Right lobe of liver (tissue), 6 donors: ENCODE data around the gene LRMDA. TPM values are rescaled to one million over a fixed set of nuclear protein-coding genes. Genes with fewer than 3 reads are reported as not detected.
"Not testable (repeated sequence)": the region's sequence is repeated elsewhere in the genome, so short reads cannot be mapped to it uniquely, and the experiment has no call there.

Experiments used
- ATAC-seq, 4 donors: fragments of 200-7000 bp; cut with Tn5 transposase; one replicate each; pipeline ENCODE4 v1.9.1; 2020; ENCODE audit warnings: mild to moderate bottlenecking in 4 of 4, moderate library complexity in 4 of 4
- DNase-seq, 3 donors: peaks; one replicate each; pipeline ENCODE4 v3.0.0-alpha.2; 2020
- H3K27ac ChIP-seq, 3 donors: fragments of 200-600 bp; one replicate each; pipeline ENCODE4 v1.8.0; 2022
- H3K27me3 ChIP-seq, 2 donors: fragments of 200-600 bp; one replicate each; pipeline ENCODE4 v1.8.0; 2022
- H3K36me3 ChIP-seq, 4 donors: fragments of 200-600 bp; sonication (generic) in 1 of 4; one replicate each; pipeline versions ENCODE4 v1.5.1 to v1.8.0; 2017 to 2022; ENCODE audit warnings: control low read depth in 1 of 4
- H3K4me1 ChIP-seq, 4 donors: fragments of 200-600 bp; sonication (generic) in 1 of 4; one replicate each; pipeline versions ENCODE4 v1.5.1 to v1.8.0; 2017 to 2022; ENCODE audit warnings: control low read depth in 1 of 4
- H3K4me3 ChIP-seq, 3 donors: fragments of 200-600 bp; one replicate each; pipeline ENCODE4 v1.8.0; 2022
- H3K9me3 ChIP-seq, 4 donors: fragments of 200-600 bp; sonication (generic) in 1 of 4; one replicate each; pipeline versions ENCODE4 v1.5.1 to v1.8.0; 2017 to 2022; ENCODE audit warnings: control low read depth in 1 of 4
- POLR2A ChIP-seq: fragments of 450-650 bp; IDR thresholded peaks from one replicate; pipeline ENCODE4 v1.6.1; 2017; ENCODE audit warnings: antibody characterized with exemption, mild to moderate bottlenecking
- WGBS: methylation state at CpG from one replicate; pipeline ENCODE4 v1.1.6; 2018; ENCODE audit warnings: low coverage, low lambda C conversion rate; ENCODE audit not compliant: insufficient coverage; ENCODE audit errors: missing lambda C conversion rate; 5-methylcytosine and 5-hydroxymethylcytosine counted together
- intact Hi-C, 2 donors: fragments of 100-400 bp; cut with DNase I; formaldehyde crosslinking; loops; one replicate each; pipeline versions ENCODE4 v1.11.2 to v1.14.1; 2022
- total RNA-seq, 6 experiments: library from RNA; depleted of rRNA in 2 of 6; stranded (reverse); fragments of >200 nt in 2 of 6; fragmentation: NEBNext Ultra II Directional in 3 of 6; extraction: Animal tissue kit (Norgen Biotek cat#: 25700) in 3 of 6; gene quantifications; one replicate each; pipeline versions ENCODE4 v1.1.0 to v1.2.4, GENCODE V29; 2016 to 2023
- TF ChIP-seq, protein P1 (sequence below), 4 donors: fragments of 200-600 bp in 3 of 4; fragments of 450-650 bp in 1 of 4; IDR thresholded peaks; one replicate each; pipeline versions ENCODE4 v1.5.1 to v1.8.0; 2016 to 2022; ENCODE audit warnings: antibody characterized with exemption in 4 of 4, mild to moderate bottlenecking in 2 of 4
- donor health status: DM: no; HTN: yes; CAD: no.
- donor health status: DM: no; HTN: no; CAD: no.
- donor health status: DM: no; HTN: no; CAD: no.
- donor health status: DM: no; HTN: yes; CAD: no.
- donor health status: DM: no; HTN: yes; CAD: no.

LRMDA gene
- total RNA-seq, 6 experiments from 2014 or later, result 9.9 to 19.9 (median 16.3) TPM

DNA sequence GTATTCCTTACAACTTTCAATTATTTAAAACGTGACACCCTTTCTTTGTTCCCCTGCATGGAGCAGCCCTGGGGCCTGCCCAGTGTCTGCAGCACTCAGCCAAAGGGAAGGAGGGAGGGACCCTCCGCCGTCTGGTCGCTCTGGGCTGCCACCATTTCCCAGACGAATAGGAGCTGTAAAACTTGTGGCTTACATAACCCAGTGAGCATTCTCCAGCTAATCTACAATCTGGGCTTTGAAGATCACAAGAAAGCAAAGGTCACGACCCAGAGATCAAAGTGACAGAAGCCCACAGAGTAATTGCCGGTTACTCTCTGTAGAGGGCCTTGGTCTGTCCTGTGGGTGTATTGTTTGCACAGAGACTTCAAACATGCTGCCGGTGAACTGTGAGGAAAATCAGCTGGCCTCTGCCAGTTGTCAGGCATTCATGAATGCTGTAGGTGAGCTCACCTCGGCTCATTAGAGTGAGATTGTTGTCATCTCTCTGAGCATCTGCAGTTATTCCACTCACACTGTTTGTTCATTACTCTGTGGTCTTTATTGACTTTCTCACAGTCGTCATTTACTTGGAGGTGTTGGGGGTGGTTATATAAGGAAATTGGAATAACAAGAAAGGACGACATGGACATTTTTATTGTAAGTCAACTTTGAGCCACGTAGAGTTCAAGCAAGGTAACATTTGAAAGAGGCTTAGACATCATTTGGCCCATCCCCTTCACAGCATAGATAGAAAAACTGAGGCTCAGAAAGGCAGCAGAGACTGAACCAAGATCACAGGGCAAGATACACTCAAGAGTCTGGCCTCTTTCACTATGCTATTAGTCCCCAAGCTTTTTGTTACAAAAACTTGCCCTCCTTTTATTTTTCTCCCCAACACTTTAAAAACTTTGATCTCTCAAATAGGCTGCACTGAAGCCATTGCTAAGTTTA is 619.8 kb downstream of the LRMDA start:
- H3K4me3 ChIP-seq, result no peak overlapping the region
- H3K9me3 ChIP-seq, result no peaks in the 10 kb centered on the region
- peaks cover 0 to 29% (median 4%) of the 10 kb centered on the region in 4 donors for H3K4me1 ChIP-seq
- no peaks in the 10 kb centered on the region for H3K36me3 ChIP-seq
- no peaks in the 10 kb centered on the region for H3K27me3 ChIP-seq
- intact Hi-C loops, result no loop called here
- peak overlapping the region in 1 of 3 donors; percentile 76 for H3K27ac ChIP-seq
- TF ChIP-seq, protein P1, sequence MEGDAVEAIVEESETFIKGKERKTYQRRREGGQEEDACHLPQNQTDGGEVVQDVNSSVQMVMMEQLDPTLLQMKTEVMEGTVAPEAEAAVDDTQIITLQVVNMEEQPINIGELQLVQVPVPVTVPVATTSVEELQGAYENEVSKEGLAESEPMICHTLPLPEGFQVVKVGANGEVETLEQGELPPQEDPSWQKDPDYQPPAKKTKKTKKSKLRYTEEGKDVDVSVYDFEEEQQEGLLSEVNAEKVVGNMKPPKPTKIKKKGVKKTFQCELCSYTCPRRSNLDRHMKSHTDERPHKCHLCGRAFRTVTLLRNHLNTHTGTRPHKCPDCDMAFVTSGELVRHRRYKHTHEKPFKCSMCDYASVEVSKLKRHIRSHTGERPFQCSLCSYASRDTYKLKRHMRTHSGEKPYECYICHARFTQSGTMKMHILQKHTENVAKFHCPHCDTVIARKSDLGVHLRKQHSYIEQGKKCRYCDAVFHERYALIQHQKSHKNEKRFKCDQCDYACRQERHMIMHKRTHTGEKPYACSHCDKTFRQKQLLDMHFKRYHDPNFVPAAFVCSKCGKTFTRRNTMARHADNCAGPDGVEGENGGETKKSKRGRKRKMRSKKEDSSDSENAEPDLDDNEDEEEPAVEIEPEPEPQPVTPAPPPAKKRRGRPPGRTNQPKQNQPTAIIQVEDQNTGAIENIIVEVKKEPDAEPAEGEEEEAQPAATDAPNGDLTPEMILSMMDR (IDR thresholded peaks at IDR 0.05), result peak in 1 of 4 donors; percentile 10
- no peak for TF ChIP-seq POLR2A
- 25% methylated on average over 9 of the region's 12 CpGs for WGBS
- peak; percentile 91 to 94 (median 93) for ATAC-seq
- DNase-seq, result peak in 2 of 3 donors; percentile 66 to 69

DNA sequence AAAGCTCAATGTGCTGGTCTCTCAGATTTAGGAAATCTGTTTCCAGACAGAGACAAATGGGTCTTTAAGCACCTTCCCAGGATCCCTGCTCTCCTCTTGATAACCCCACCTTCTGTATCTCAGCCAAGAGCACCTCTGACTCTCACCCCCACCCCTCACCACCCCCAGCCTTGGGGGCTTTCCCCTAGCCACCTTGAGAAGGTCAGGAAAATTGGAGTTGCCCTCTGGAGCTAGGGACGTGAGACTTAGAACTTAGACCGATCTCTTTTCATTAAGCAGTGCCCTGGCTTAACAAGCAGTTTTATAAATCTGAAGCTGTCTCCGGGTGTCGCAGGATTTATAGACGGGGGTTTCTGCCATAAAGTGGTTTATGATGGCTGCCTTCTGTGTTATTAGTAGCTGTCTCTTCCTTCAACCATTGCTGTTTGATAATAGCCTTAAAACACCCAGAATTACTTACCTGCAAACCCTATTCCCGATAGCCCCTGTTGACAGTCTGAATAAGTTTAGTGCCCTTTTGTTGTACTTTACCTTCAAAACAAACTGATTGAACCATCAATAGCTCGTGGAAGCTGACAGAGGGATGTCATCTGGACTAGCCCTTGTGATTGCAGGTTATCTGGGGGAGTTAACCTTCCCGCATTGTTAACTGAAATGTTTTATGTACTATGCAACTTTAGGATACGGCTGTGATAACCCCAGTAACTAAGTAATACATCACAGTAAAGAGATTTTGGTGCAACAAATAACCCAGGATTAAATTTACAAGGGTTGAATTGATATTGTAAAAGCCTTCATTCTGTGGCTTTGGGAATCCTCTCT is 621.5 kb downstream of the LRMDA start:
- no peak overlapping the region for H3K27ac ChIP-seq
- ATAC-seq (no peak), DNase-seq (no peak)
- H3K36me3 ChIP-seq, result no peaks in the 10 kb centered on the region
- intact Hi-C loops, result no loop called here
- TF ChIP-seq POLR2A, result no peak
- TF ChIP-seq, protein P1 (IDR thresholded peaks at IDR 0.05), result no peak
- H3K9me3 ChIP-seq, result no peaks in the 10 kb centered on the region
- no peaks in the 10 kb centered on the region for H3K27me3 ChIP-seq
- H3K4me1 ChIP-seq, result peaks cover 0 to 29% (median 4%) of the 10 kb centered on the region in 4 donors
- no peak overlapping the region for H3K4me3 ChIP-seq
- 87% methylated on average over 9 of the region's 9 CpGs for WGBS

DNA sequence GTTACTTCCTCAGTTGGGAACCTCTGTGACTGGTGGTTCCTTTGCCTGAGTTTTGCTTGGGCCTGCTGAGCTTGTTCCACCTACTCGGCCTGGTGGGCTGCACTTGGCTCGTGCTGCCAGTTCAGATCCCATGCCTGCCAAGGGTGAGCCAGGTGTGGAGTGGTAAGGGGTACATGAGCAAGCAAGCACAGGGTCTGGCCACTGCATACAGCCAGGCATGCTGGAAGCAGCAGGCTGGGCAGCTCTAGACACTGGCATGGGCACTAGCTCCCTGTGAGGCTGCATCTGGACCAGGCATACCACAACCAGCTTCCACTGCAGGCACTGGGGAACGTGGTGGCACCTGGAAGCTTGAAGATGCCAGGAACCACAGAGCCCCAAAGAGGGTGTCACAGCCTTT is 624.0 kb downstream of the LRMDA start:
- intact Hi-C loops, result no loop called here
- no CpG with 5 or more reads among the region's 3 CpGs for whole genome bisulfite sequencing
- no peak for DNase-seq
- Histone ChIP-seq H3K27ac (no peak overlapping the region), H3K27me3 (no peaks in the 10 kb centered on the region), H3K4me3 (no peak overlapping the region), H3K4me1 (peaks cover 0 to 15% (median 0%) of the 10 kb centered on the region in 4 donors), H3K9me3 (no peaks in the 10 kb centered on the region), H3K36me3 (no peaks in the 10 kb centered on the region)
- ATAC-seq, result no peak
- TF ChIP-seq, protein P1 (IDR thresholded peaks at IDR 0.05), result no peak
- no peak for TF ChIP-seq POLR2A

DNA sequence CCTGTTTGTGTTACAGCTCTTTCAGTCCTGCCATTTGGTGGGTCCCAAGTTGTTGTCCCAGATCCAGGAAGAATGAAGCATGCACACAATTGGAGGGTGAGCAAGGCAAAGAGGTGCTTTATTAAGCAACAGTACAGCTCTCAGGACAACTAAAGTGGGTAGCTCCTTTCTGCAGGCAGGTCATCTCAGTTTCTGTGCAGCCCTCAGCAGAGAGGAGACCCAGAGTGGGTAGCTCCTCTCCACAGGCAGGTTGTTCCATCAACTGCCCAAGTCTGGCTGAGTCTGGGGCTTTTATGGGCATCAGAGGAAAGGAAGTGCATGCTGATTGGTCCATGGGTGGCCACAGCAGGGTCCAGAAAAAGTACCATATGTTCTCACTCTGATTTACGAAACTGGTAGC is 624.5 kb downstream of the LRMDA start:
- H3K36me3 ChIP-seq, result no peaks in the 10 kb centered on the region
- WGBS, result no CpG with 5 or more reads among the region's 1 CpG
- no peaks in the 10 kb centered on the region for H3K27me3 ChIP-seq
- no peak for ATAC-seq
- H3K4me1 ChIP-seq, result peaks cover 0 to 10% (median 0%) of the 10 kb centered on the region in 4 donors
- intact Hi-C loops, result no loop called here
- no peak overlapping the region for H3K27ac ChIP-seq
- DNase-seq, result no peak
- no peak overlapping the region for H3K4me3 ChIP-seq
- H3K9me3 ChIP-seq, result no peaks in the 10 kb centered on the region
- no peak for TF ChIP-seq POLR2A
- TF ChIP-seq, protein P1 (IDR thresholded peaks at IDR 0.05), result no peak

DNA sequence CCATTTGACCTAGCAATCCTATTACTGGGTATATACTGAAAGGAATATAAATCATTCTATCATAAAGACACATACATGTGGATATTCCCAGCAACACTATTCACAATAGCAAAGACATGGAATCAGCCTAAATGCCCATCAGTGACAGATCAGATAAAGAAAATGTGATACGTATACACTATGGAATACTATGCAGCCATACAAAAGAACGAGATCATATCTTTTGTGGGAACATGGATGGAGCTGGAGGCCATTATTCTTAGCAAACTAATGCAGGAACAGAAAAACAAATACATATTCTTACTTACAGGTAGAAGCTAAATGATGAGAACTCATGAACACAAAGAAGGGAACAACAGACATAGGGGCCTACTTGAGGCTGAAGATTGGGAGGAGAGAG is 629.6 kb downstream of the LRMDA start:
- intact Hi-C loops, H3K27ac ChIP-seq, H3K4me1 ChIP-seq, H3K9me3 ChIP-seq, DNase-seq, H3K36me3 ChIP-seq, H3K27me3 ChIP-seq, ATAC-seq, H3K4me3 ChIP-seq: not testable (repeated sequence)
- 97% methylated on average over 2 of the region's 2 CpGs for WGBS
